Effector CD8-positive, alpha-beta T cell (primary cell): ENCODE data around the gene PRSS50.

ENCODE experiments used
- DNase-seq: peaks from one replicate; lab custom pipeline; 2025; lab: John Stamatoyannopoulos, UW

PRSS50 gene

DNA sequence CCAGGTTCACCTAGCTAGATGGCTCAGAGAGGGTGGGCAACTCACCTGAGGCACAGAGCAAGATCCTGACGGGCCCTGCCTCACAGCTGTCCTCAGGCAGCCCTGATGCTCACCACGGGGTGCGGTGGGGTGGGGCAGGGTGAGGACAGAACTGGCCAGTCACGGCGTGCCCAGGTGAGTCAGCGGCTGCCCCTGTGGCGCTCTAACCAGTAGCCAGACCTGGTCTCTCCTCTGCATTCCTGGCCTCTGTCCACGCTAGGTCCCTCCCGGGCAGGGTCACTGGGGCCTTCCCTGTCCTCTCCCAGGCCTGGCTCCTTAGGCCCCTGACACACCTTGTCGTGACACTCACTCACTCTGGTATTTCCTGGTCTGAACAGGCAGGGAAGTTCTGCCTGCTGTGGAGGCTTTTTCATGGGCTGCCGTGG, 25.1 kb downstream of the PRSS50 start:
- no peak for DNase-seq

DNA sequence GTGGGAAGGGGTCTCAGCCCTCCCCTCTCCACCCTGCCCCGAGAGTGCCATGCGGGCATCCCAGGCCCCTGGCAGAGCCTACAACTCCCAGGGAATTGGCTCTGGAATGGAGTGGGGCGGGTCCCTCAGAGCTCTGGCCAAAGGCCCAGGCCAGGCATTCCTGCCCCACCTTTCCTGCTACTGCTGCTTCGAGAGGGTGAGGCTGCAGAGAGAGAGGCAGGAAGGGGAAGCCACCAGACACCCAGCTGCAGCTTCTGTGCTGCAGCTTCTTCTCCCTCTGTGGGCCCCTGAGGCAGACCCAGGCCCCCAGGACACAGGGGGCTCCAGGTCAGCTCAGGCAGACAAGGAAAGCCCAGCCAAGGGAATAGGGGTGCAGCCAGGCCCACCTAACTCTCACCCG, 26.9 kb downstream of the PRSS50 start:
- no peak for DNase-seq

DNA sequence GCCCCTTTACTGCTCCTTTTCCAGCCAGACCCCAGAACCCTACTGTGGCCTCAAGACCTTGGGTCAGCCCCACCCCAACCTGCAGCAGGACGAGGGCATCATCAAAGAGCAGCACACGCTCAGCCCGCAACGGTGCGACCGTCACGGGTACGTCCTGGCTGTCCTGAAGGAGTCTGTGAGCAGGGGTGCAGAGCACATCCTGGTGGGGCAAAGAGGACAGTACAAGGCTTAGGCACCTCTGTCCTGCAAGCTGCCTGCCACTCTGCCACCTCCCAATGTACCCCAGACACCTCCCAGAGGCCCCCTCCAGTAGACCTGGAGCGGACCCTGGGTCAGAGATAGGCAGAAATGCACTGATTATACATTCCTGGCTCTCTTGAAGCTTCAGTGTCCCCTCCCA, 32.2 kb downstream of the PRSS50 start:
- DNase-seq = no peak

DNA sequence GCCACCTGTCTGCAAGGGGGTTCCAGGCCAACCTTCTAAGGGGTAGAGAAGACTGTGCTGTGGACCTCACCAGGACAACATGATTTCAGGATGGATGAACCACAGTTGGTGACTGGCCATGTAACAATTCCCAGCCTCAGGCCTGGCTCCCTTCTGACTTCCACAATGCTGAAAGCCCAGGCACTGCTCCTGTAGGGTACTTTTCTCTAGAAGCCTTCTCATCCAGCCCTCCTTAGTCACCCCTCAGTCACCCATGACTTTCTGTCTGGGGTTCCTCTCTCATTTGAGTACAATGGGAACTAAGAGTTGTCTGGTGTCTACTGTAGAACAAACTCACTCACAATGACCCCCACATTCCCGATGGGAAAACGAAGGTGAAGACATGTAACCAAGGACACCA, 32.8 kb downstream of the PRSS50 start:
- DNase-seq = no peak

DNA sequence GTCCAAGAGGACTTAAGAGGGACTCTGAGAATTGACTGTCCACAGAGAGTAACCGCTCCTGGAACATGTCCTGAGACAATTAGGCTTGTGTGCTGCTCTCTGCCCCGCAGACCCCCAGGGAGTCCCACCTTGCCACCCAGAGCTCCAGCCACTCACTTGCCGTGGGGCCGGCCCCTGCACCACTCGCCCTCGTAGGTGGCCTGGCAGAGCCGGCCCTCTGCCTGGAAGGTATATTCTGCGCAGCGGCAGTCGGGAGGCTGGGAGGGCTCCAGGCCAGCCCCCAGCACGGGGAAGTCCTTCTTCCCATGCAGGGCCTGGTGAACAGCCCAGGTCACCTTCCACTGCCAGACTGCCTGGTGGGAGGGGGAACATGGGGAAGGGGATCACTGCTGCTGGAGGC, 34.7 kb downstream of the PRSS50 start:
- no peak for DNase-seq

DNA sequence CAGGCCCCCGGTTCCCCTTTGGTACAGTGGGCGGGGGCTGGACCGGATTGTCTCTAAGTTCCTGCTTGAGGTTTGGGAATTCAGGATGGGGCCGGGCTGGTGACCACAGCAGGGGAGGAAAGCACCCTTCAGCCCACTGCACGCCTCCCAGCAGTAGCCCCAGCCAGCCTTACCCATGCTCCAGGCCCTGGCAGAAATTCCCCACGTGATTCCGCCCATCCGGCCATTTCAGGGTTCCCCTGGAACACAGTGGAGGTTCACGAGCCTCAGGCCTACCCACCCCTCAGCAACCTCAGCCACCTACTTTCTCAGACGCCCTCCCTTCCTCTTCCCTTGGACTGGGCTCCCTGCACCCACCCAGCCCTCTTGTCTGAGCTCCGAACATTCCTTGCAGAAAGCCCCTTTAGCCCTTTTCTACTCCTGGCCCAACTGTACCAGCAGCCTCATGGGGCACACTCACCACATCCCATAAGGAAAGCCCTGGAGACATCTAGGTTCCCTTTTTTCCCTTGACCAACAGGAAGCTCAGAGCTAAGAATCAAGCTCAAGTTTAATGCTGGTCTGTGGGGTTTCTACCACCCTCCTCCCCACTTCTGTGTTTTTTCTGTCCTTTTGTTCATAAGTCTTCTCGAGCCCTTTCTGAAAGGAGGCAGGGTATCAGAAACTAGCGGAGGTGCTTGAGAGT, 35.7 kb downstream of the PRSS50 start:
- no peak for DNase-seq

DNA sequence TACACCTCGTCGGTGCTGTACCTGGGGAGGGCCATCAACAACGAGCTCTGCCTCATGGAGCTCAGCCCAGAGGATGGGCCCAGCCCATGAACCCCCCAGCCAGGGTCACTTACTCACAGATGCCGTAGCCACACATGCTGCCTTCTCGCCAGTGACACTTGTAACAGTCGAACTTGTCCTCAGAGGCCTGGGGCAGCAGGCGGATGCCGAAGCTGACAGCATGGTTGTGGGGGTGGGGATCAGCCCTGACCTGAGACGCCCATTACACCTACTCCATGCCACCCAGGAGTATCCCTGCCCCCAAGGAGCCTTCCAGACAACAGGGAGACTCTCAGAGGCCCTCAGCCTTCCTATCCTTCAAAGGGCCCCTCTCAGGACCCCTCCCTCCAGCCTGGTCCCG, 36.3 kb downstream of the PRSS50 start:
- no peak for DNase-seq

DNA sequence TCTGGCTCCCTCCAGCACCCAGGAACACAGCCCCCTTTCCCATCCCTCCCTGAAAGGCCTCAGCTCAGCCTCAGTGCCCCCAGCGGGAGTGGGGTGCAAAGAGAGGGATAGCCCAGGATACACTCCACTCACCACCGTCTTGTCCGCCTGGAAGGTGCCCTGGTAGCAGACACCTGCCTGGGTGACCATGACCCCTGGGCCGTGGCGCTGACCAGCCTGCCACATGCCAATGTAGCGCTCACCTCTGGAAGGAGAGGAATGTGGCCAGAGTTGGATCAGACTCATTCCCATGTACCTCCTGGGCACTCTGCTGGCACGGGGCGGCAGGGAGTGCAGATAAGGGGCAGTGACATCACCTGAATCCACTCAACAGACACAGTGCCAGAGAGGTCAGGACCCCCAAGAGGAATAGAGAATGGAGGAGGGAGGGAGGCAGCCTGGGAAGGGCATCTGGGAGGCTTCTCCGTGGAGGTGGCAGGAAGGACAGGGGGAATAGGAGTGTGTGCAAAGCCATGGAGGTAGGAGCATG, 37.3 kb downstream of the PRSS50 start:
- no peak for DNase-seq

DNA sequence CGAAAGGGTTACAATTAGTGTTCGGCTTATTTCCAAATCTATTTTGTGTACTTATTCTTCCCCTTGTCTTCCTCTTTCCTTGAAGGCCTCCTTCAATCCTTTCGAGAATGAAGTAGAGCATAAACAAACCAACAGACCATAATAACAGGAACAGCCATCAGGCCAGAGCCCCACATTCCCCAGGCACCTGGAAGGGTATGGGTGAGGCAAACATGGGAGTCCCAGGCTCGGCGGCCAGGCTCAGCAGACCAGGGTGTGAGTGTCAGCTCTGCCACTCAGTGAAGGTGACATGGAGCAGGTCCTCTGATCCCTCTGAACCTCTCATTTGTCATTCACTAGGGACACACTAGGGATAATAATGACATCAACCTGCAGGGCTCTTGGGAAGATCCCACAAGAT, 38.0 kb downstream of the PRSS50 start:
- DNase-seq = no peak

DNA sequence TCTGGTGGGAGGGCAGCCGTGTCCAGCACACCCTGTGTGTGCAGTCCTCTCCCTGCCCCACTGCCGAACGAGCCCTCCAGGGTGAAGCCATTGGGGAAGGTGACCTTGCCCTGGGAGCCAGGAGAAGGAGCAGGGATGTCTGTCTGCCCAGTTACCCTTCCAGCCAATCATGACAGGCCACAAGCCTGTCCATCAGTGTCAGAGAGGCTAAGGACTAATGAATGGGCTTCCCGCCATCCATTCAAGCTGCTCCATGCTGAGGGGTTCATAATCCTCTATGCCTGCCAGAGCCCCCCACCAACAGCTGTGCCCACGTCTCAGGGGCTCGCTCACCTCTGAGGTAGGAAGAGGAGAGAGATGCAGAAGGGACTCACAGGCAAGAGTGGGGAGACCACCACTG, 39.4 kb downstream of the PRSS50 start:
- DNase-seq = no peak

DNA sequence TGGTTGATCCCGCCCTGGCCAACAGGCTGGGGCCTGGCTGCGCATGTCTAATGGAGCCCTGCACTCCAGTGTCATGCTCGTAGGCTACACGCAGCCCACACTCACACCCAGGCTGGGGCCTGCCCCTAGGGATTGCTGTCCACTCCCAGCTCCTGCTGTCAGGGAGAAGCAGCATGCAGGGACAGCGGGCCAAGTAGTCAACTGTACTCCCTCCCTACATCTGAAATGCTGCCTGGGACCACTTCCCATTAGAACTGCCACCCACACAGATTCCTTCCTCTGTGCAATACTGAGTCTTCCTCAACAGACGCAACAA, 40.3 kb downstream of the PRSS50 start:
- DNase-seq = no peak

DNA sequence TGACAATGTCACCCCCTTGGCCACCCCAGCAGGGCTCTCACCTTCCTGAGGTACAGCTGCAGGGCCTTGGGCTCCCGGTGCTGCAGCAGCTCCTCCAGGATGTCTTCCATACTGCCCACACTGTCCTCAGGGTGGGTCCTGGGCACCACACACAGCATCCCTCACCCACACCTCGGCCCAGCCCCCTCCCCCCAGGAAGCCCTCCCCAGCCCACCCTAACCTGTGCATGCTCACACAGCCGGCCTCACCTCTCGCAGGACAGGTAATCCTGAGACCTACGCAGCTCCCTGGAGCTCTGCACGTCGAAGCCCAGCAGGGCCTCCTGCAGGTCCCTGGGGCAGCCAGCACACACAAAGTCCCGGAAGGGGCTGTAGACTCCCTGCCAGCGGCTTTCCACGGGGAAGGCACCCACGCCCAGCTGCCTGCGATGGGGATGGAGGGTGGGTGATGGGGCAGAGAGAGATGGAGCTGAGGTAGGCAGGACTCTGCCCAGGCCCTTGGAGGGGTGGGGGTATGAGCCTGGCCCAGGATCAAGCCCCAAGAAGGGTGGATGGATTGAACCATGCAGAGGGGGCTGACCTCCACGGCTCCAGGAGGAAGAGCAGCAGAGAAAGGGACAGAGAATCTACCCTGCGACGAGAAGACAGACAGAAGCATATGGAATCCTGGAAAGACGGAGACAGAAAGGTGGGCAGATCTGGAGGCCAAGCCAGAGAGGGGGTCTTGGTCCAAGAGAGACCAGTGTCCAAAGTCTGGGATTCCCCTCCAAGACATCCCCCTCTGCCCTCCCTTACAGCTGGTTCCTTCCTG, 40.9 kb downstream of the PRSS50 start:
- no peak for DNase-seq

DNA sequence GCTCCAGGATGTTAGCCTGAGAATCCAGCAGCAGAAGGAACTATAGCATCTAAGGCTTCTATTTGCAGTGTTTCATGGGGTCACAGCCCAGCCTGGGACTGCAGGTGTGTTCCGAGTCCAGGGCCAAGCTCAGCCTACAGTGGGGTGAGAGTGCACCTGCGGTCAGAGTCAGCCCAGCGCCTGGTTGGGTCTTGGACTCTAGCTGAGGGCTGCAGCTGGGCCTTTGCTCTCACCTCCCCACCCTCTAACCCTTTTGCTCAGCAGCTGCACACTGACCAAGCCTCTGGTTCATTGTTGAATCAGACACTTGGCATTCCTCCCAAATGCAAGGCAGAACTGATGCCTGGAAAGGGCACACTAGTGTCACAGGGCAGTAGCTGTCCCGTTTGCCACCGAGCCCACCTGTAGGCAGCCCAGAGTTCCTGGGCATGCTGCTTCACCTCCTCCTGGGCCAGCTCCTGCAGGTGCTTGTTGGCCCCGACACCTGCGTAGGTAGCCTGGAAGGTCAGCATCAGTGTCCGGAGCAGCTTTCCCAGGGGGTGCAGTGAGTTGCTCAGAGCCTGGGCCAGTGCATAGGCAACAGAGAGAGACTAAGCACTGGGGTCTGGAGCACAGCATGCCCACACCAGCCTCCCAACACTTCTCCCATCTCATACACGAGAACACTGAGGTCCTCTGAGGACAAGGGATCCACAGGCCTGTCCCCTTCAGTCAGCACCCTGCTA, 41.7 kb downstream of the PRSS50 start:
- DNase-seq = no peak

DNA sequence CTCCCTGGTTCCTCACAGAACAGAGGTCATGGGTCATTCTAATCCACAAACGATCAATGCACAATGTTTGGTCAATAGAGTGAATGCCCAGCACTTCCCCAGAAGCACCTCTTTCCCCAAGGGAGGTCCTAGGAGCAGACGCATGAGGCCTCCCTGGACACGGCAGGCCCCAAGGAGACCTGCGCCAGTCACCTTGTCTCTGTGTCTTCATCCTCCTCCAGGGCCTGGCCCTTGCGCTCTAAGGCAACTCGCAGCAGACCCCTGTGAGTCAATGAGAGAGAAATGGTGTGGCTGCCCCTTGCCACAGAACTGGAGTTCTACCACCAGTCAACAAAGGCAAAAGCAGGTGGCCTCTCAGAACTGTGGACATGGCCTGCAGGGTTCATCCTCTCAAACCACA, 42.2 kb downstream of the PRSS50 start:
- no peak for DNase-seq

DNA sequence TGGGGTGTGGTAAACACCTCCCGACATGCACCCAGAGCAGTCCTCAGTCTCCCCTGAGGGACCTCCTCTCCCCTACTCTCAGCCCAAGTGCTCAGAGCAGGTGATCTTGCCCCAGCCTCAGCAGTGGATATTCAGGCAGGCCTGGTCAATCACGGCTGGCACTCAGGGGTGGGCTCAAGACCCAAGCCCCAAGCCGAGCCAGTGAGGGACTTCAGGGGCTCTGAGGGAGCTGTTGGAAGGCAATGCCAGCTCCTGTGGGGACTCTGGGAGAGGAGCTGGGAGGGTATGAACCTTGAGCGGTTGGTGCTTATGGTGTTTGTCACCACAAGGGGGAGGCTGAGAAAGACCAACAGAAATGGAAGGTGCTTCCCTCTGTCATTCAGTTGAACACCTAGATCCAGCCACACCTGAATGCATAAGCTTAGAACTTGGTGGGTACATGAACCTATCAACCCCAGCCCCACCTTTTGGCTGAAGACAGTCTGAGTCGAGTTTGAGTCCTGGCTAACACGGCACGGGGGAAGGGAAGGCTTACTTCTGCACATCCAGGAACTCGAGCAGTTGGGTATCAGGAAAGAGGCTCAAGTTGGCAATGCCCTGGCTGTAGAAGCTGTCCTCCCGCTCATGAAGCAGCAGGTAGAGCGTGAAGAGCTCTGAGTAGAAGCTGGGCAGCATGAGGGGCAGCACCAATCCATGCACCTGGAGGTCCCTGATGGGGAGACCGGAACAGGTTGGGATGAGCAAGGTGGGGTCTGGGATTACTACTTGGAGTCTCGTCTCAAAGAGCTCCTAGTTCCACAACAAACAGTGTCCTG, 43.4 kb downstream of the PRSS50 start:
- no peak for DNase-seq

DNA sequence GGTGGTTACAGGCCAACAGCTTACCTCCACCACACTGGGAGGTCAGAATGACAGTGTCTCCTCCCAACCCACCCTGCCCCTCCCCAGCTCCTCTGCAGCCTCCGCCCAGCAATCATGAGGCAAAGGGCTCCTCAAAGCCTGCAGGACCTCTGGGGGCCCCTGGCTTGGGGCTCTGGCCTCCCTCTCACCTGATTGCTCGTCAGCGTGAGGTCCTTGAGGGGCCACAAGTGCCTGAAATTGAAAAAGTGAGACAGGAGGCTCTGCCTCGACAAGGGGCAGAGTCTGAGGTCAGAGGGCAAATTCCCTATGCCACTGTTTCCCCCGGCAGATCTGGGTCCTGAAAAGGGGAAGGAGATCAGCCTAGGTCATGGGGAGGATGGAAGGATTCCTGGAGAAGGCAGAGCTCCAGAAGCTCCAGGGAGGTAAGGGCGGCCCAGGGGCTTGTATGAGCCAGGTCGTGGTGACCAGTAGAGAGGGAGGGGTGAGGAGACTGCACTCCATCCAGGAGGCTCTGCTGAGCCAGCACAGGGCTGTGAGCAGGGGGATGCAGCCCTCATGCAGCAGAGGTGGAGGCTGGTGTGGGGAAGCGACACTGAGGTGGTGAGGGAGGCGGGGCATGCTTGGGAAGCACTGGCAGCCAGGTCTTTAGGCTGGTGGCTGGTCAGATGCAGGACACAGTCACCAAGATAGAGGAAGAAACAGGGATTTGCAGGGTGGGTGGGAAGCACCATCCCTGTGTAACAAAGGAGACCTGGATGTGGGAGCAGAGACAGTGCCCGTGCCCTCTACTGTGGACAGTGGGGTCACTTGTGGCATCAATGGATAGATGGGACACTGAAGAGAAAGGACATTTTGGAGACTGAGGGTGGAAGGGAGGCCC, 44.3 kb downstream of the PRSS50 start:
- no peak for DNase-seq

DNA sequence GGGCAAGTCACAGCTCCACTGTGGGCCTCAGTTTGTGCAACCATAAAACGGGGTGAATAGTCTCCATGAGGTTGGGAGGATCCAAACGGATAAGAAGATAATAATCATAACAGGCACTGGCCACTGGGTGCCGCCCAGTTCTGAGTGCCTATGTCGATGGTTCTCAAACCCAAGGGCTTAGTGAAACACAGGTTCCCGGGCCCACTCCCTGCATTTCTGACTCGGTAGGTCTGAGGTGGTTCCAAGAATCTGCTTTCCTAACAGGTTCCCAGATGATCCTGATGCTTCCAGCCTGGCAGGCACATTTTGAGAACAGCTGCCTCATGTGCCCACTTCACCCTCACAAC, 45.3 kb downstream of the PRSS50 start:
- no peak for DNase-seq

DNA sequence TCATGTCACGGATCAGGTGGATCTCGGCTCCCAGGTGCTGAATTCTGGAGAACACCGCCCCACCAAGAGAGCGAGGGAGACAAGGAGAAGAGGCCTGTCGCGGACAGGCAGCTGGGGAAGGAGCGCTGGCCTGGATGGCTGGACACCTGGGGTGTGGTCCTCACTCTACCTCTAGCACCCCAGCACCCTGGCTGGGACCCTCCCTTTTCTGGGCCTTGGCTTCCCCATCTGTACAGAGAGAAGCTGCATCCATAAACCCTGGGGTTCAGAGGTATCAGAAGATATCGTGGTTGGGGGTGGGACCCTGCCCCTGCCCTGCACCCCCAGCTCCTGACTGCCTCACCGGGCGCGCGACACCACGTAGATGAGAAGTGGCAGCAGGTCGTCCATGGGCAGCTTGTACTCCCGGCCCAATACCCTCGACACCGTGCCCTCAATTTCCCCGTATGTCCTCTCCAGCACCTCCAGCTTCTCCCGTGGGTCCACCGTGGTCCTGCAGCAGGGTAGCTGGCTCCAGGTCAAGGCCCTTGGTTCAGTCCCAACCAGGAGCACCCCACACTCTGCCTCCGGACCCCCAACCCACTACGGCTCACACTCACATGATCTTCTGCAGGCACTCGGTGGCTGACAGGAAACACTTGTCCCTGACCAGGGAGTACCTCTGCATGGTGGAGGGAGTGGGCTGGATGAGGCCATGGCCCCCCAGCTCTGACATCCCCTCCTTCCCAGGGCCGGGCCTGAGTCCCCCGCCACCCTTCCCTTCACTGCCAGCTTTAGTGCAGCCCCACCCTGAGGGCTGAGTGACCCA, 45.9 kb downstream of the PRSS50 start:
- no peak for DNase-seq

DNA sequence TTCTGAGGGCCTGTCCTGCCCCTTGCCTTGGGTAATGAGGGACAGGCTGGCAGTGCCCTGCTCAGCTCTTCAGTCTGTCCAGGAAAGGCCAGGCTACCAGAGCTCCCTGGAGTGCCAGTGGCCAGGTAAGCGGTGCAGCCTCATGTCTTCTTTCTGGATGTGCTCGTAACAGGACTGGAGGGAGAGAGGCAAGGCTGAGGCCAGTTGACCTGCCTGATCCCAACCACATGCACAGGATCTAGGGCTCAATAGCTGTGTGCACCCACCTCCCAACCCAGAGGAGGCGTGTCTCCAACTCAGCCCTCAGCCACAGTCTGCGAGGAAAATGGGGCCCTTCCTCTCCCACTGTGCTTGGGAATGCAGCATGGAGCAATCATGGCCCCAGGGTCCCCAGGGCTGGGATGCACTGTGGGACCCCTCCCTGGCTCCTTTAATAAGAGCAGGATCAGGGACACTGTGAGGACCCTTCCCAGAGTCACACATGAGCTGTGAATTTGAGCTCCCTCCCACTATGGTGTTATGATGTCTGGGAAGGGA, 46.7 kb downstream of the PRSS50 start:
- DNase-seq = no peak
